SK-N-SH (cell line): ENCODE data around the gene SERPINB12. TPM values are rescaled to one million over a fixed set of nuclear protein-coding genes. Genes with fewer than 3 reads are reported as not detected.
A peak's percentile ranks its signal among the peaks of the same experiment; 100 is the strongest.

Source experiments
- CTCF ChIA-PET: fragments of 300-600, 350-600 bp; formaldehyde crosslinking; extraction: SDS; loops from one replicate; lab custom pipeline; 2021; lab: Yijun Ruan, JAX
- POLR2A ChIA-PET: fragments of 350-600 bp; sonication (Branson Sonifier 250); formaldehyde crosslinking; extraction: SDS; loops from one replicate; lab custom pipeline; 2020; ENCODE audit warnings: antibody characterized with exemption, inconsistent platforms; lab: Yijun Ruan, JAX
- DNase-seq: peaks from one replicate; pipeline ENCODE4 v3.0.0; 2012
- H2AFZ ChIP-seq: fragments of 200-600 bp; sonication (generic); 2 replicates; pipeline ENCODE4 v1.8.1; 2016; ENCODE audit warnings: antibody characterized with exemption, mild to moderate bottlenecking, low read depth
- H3F3A ChIP-seq: fragments of 200-600 bp; sonication (generic); replicated peaks from 2 replicates; pipeline ENCODE3; 2016; ENCODE audit warnings: antibody characterized with exemption, mild to moderate bottlenecking; ENCODE audit not compliant: insufficient read depth
- H3K27ac ChIP-seq, 2 experiments: fragments of 200-500 bp in 1 of 2; fragments of 200-600 bp in 1 of 2; sonication (Bioruptor generic) in 1 of 2; sonication (generic), shearing (Covaris generic) in 1 of 2; 2 replicates each; pipeline versions ENCODE4 v1.5.1 to v1.6.1; 2014 to 2016; ENCODE audit warnings: low read depth in 2 of 2, inconsistent platforms in 1 of 2, low read length in 1 of 2, mild to moderate bottlenecking in 1 of 2, mixed read lengths in 1 of 2
- H3K27me3 ChIP-seq: fragments of 200-600 bp; sonication (generic), shearing (Covaris generic); 2 replicates; pipeline ENCODE4 v1.6.1; 2016; ENCODE audit warnings: mixed run types; ENCODE audit not compliant: insufficient read depth
- H3K36me3 ChIP-seq, 2 experiments: fragments of 200-500 bp in 1 of 2; fragments of 200-600 bp in 1 of 2; sonication (Bioruptor generic) in 1 of 2; sonication (generic) in 1 of 2; replicated peaks in 1 of 2; 2 replicates each; pipeline versions ENCODE3 to v1.5.1; 2014 to 2016; ENCODE audit warnings: low read length in 1 of 2, mild to moderate bottlenecking in 1 of 2; ENCODE audit not compliant: insufficient read depth in 2 of 2, control insufficient read depth in 1 of 2
- H3K4me1 ChIP-seq, 2 experiments: fragments of 200-500 bp in 1 of 2; fragments of 200-600 bp in 1 of 2; sonication (Bioruptor generic) in 1 of 2; sonication (generic), shearing (Covaris generic) in 1 of 2; 2 replicates each; pipeline versions ENCODE4 v1.5.1 to v1.6.1; 2014 to 2016; ENCODE audit warnings: low read depth in 1 of 2, low read length in 1 of 2, mixed run types in 1 of 2; ENCODE audit not compliant: insufficient read depth in 2 of 2, control insufficient read depth in 1 of 2
- H3K4me2 ChIP-seq: fragments of 200-600 bp; sonication (generic), shearing (Covaris generic); 2 replicates; pipeline ENCODE4 v1.6.1; 2017; ENCODE audit warnings: mixed run types
- H3K4me3 ChIP-seq, 2 experiments: fragments of 200-500 bp in 1 of 2; fragments of 200-600 bp in 1 of 2; sonication (Bioruptor generic) in 1 of 2; sonication (generic), shearing (Covaris generic) in 1 of 2; 2 replicates each; pipeline versions ENCODE4 v1.5.1 to v1.8.1; 2014 to 2016; ENCODE audit warnings: low read depth in 2 of 2, inconsistent platforms in 1 of 2, low read length in 1 of 2, mild to moderate bottlenecking in 1 of 2, mixed read lengths in 1 of 2, moderate library complexity in 1 of 2
- H3K79me2 ChIP-seq: fragments of 200-600 bp; sonication (generic); 2 replicates; pipeline ENCODE4 v1.8.1; 2017; ENCODE audit warnings: mild to moderate bottlenecking; ENCODE audit not compliant: insufficient read depth
- H3K9ac ChIP-seq: fragments of 200-600 bp; sonication (generic); 2 replicates; pipeline ENCODE4 v1.6.1; 2017; ENCODE audit warnings: mixed run types
- H3K9me2 ChIP-seq: fragments of 200-600 bp; sonication (generic); 2 replicates; pipeline ENCODE4 v1.6.1; 2017; ENCODE audit warnings: mixed run types
- H3K9me3 ChIP-seq: fragments of 200-600 bp; sonication (generic); 2 replicates; pipeline ENCODE4 v1.6.1; 2017; ENCODE audit warnings: mixed run types, mild to moderate bottlenecking, moderate library complexity
- H4K20me1 ChIP-seq: fragments of 200-600 bp; sonication (generic); 2 replicates; pipeline ENCODE4 v1.6.1; 2017; ENCODE audit warnings: mild to moderate bottlenecking, mixed run types; ENCODE audit not compliant: insufficient read depth
- CTCF ChIP-seq: fragments of 200-600 bp; sonication (generic); IDR thresholded peaks from 2 replicates; pipeline ENCODE4 v1.6.1; 2017; ENCODE audit warnings: antibody characterized with exemption, mild to moderate bottlenecking, moderate library complexity
- EZH2phosphoT487 ChIP-seq: fragments of 200-600 bp; sonication (generic); IDR thresholded peaks from 2 replicates; pipeline ENCODE4 v1.6.1; 2017; ENCODE audit warnings: low read depth, mixed run types, mild to moderate bottlenecking, antibody characterized with exemption, moderate library complexity, borderline replicate concordance
- GATA2 ChIP-seq: sonication (generic); formaldehyde crosslinking; IDR thresholded peaks from 2 replicates; pipeline ENCODE4 v1.5.0; 2020; ENCODE audit warnings: mild to moderate bottlenecking, missing genetic modification reagents
- MEF2A ChIP-seq: IDR thresholded peaks from 2 replicates; pipeline ENCODE4 v1.4.0; 2012; ENCODE audit warnings: low read depth, borderline replicate concordance
- NRF1 ChIP-seq: IDR thresholded peaks from 2 replicates; pipeline ENCODE4 v1.6.1; 2012; ENCODE audit warnings: low read depth, mild to moderate bottlenecking, low read length
- POLR2AphosphoS5 ChIP-seq: IDR thresholded peaks from 2 replicates; pipeline ENCODE4 v1.6.1; 2012; ENCODE audit warnings: low read depth, low read length
- REST ChIP-seq: IDR thresholded peaks from 2 replicates; pipeline ENCODE4 v1.6.1; 2012; ENCODE audit warnings: mild to moderate bottlenecking, low read depth, low read length, moderate library complexity
- SMC3 ChIP-seq: IDR thresholded peaks from 2 replicates; pipeline ENCODE4 v1.6.1; 2012; ENCODE audit warnings: low read depth, low read length, improper control_type of control experiment
- TEAD4 ChIP-seq: IDR thresholded peaks from 2 replicates; pipeline ENCODE4 v1.4.0; 2012; ENCODE audit warnings: mild to moderate bottlenecking, borderline replicate concordance; ENCODE audit not compliant: insufficient read depth
- YY1 ChIP-seq: IDR thresholded peaks from 2 replicates; pipeline ENCODE4 v1.4.0; 2012; ENCODE audit warnings: low read depth, mild to moderate bottlenecking
- ZBTB33 ChIP-seq: IDR thresholded peaks from 2 replicates; pipeline ENCODE4 v1.4.0; 2012; ENCODE audit warnings: low read depth, borderline replicate concordance
- WGBS: methylation state at CpG from one replicate; pipeline ENCODE4 v1.1.6; 2017; ENCODE audit warnings: low lambda C conversion rate; 5-methylcytosine and 5-hydroxymethylcytosine counted together
- polyA plus RNA-seq, 3 experiments: library from polyadenylated mRNA; depleted of rRNA; stranded (reverse); fragments of >200 nt; gene quantifications; 2 replicates each; pipeline ENCODE4 v1.2.3, GENCODE V29; 2012
- TF ChIP-seq, protein P1 (sequence below): IDR thresholded peaks from 2 replicates; pipeline ENCODE4 v1.4.0; 2012; ENCODE audit warnings: low read depth, borderline replicate concordance

The SERPINB12 gene
- polyA plus RNA-seq, 1 of the 3 experiments (the other 2 are of a cell fraction): not detected

DNA sequence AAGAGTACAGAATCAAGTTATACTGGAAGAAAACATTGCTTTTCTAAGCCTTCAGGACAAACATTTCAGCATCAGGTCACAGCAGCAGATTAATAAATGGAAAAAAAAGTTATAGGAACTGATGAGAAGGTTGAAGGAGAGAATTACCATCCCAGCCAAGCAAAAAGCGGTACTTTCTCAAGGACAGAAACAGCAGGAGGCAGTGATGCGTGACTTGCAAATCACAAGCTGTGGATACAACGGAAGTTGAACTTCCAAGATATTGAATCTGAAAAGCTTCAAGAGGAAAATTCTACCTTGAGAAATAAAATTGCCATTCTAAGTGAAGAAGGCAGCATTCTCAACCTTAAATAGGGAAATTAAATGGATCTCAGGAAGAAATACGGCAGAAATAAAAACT, 18.5 kb upstream of the SERPINB12 start:
- H3K9ac ChIP-seq: no peak overlapping the region
- H3K9me2 ChIP-seq: no peaks in the 10 kb centered on the region
- H3K36me3 ChIP-seq: no peaks in the 10 kb centered on the region
- WGBS: 21% methylated on average over 4 of the region's 4 CpGs
- no peaks in the 10 kb centered on the region for H3F3A ChIP-seq
- H3K27me3 ChIP-seq: peaks cover 32% of the 10 kb centered on the region
- H3K79me2 ChIP-seq: no peaks in the 10 kb centered on the region
- TF ChIP-seq REST (no peak), POLR2AphosphoS5 (no peak), CTCF (peak; percentile 21; the same call in 1 of the 2 replicates), SMC3 (0 out of 2 replicates have a peak, but pooled peaks have one; percentile 16), ZBTB33 (no peak)
- no peak overlapping the region for H3K4me2 ChIP-seq
- no peaks in the 10 kb centered on the region for H3K9me3 ChIP-seq
- no peak overlapping the region for H3K4me3 ChIP-seq
- DNase-seq: no peak
- ChIA-PET POLR2A (no interaction called here), CTCF (interaction anchor here (1.9 kb wide), 1 partner anchor 13 kb away, joined by 4 read pairs; no protein-coding TSS in a partner anchor)
- no peak overlapping the region for H3K27ac ChIP-seq
- no peak overlapping the region for H2AFZ ChIP-seq
- H3K4me1 ChIP-seq: no peaks in the 10 kb centered on the region
- H4K20me1 ChIP-seq: no peaks in the 10 kb centered on the region

DNA sequence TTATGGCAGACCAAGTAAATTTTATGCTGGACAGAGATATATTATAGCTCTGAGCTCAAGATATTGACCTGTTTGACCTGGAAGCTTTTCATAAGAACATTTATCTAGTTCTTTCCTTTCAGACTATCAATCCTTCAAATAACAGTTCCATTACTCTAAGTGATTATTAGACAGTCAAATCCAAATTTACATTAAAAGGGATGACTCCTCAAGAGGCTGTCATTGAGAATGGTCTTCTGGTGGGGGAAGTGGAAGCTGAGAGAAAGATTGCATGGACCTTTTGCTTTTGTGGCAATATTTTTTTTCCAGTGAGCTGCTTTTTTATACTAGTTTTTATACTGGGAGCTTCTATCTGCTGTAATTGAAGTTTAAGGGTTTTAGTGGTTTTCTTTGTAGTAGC, 14.9 kb upstream of the SERPINB12 start:
- Histone ChIP-seq H3K36me3 (no peaks in the 10 kb centered on the region), H3K27me3 (peaks cover 15% of the 10 kb centered on the region; the same call in 1 of the 2 replicates), H4K20me1 (no peaks in the 10 kb centered on the region), H3K79me2 (no peaks in the 10 kb centered on the region), H3K4me2 (no peak overlapping the region), H3K9me3 (no peaks in the 10 kb centered on the region), H3K4me3 (no peak overlapping the region), H2AFZ (no peak overlapping the region), H3K9me2 (no peaks in the 10 kb centered on the region), H3F3A (no peaks in the 10 kb centered on the region), H3K27ac (no peak overlapping the region), H3K4me1 (no peaks in the 10 kb centered on the region), H3K9ac (no peak overlapping the region)
- POLR2A ChIA-PET: no interaction called here
- CTCF ChIA-PET: interaction anchor here (1.1 to 3.7 kb wide), 3 partner anchors 9 to 468 kb away, joined by 3 to 24 read pairs (median 3); no protein-coding TSS in a partner anchor
- no peak for DNase-seq
- no peak for TF ChIP-seq NRF1
- TF ChIP-seq SMC3: no peak
- TF ChIP-seq, protein P1, sequence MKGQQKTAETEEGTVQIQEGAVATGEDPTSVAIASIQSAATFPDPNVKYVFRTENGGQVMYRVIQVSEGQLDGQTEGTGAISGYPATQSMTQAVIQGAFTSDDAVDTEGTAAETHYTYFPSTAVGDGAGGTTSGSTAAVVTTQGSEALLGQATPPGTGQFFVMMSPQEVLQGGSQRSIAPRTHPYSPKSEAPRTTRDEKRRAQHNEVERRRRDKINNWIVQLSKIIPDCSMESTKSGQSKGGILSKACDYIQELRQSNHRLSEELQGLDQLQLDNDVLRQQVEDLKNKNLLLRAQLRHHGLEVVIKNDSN: no peak
- no peak for TF ChIP-seq MEF2A
- no peak for TF ChIP-seq ZBTB33
- no peak for TF ChIP-seq YY1
- TF ChIP-seq EZH2phosphoT487: no peak
- TF ChIP-seq TEAD4: no peak
- TF ChIP-seq GATA2 (CRISPR knock-in tag): no peak
- TF ChIP-seq CTCF: no peak
